ENCODE data around the gene MYBPC2.

GRCh38 chr19:50500060-50500752 is 67.5 kb downstream of the MYBPC2 start:
- TF ChIP-seq PATZ1 (CRISPR knock-in tag; IDR thresholded peaks at IDR 0.05; ENCODE audit: borderline replicate concordance): no peak; the same call in 1 of the 2 replicates
- TF ChIP-seq CREB5 (CRISPR knock-in tag; IDR thresholded peaks at IDR 0.05; ENCODE audit: low read depth): no peak
- TF ChIP-seq ESRRG (CRISPR knock-in tag; IDR thresholded peaks at IDR 0.05): no peak
- no peak for TF ChIP-seq TCF4 (CRISPR knock-in tag; IDR thresholded peaks at IDR 0.05; ENCODE audit: borderline replicate concordance)
- no peak for TF ChIP-seq TSHZ2 (CRISPR knock-in tag; IDR thresholded peaks at IDR 0.05)
- TF ChIP-seq TOX (CRISPR knock-in tag; IDR thresholded peaks at IDR 0.05; ENCODE audit: borderline replicate concordance): no peak
- TF ChIP-seq ZFP3 (CRISPR knock-in tag; IDR thresholded peaks at IDR 0.05): no peak
- no peak for TF ChIP-seq RARB (CRISPR knock-in tag; IDR thresholded peaks at IDR 0.05)
- no peak for TF ChIP-seq ZFP30 (CRISPR knock-in tag; IDR thresholded peaks at IDR 0.05)
- TF ChIP-seq ZC3H10 (CRISPR knock-in tag; IDR thresholded peaks at IDR 0.05): no peak
- TF ChIP-seq CSDC2 (CRISPR knock-in tag; IDR thresholded peaks at IDR 0.05): no peak
- TF ChIP-seq CSRNP3 (CRISPR knock-in tag; IDR thresholded peaks at IDR 0.05): no peak
- TF ChIP-seq ZNF565 (CRISPR knock-in tag; conservative IDR thresholded peaks at IDR 0.05; ENCODE audit: low read depth): no peak

Measured in SK-N-SH treated with all-trans-retinoic acid at 6 μM for 48 hours (cell line).